Right atrium auricular region (tissue), 2 donors: ENCODE data around the gene AFMID. TPM values are rescaled to one million over a fixed set of nuclear protein-coding genes. Genes with fewer than 3 reads are reported as not detected.
"Not testable (repeated sequence)": the region's sequence is repeated elsewhere in the genome, so short reads cannot be mapped to it uniquely, and the experiment has no call there.

Source experiments
- DNase-seq: peaks from one replicate; pipeline ENCODE4 v3.0.0-alpha.2; 2019; ENCODE audit warnings: low spot score
- H3K27ac ChIP-seq, 2 donors: fragments of 200-600 bp; sonication (generic); 1 replicate in 1 of 2; 2 replicates in 1 of 2; pipeline ENCODE4 v1.5.1; 2016 to 2019
- H3K27me3 ChIP-seq, 2 donors: fragments of 200-600 bp; sonication (generic); one replicate each; pipeline versions ENCODE4 v1.5.1 to v1.6.0; 2017 to 2019
- H3K36me3 ChIP-seq: fragments of 200-600 bp; sonication (generic); one replicate; pipeline ENCODE4 v1.5.1; 2016
- H3K4me1 ChIP-seq, 2 donors: fragments of 200-600 bp; sonication (generic); one replicate each; pipeline versions ENCODE4 v1.5.1 to v1.6.0; 2017 to 2019
- H3K4me3 ChIP-seq, 2 donors: fragments of 200-600 bp; sonication (generic); 1 replicate in 1 of 2; 2 replicates in 1 of 2; pipeline ENCODE4 v1.5.1; 2017 to 2019; ENCODE audit warnings: mild to moderate bottlenecking in 1 of 2, moderate library complexity in 1 of 2
- H3K9me3 ChIP-seq, 2 donors: fragments of 200-600 bp; sonication (generic); one replicate each; pipeline ENCODE4 v1.5.1; 2019
- CTCF ChIP-seq, 2 donors: fragments of 200-600 bp; sonication (generic); IDR thresholded peaks; one replicate each; pipeline ENCODE4 v1.5.1; 2019; ENCODE audit warnings: antibody characterized with exemption in 2 of 2
- total RNA-seq, 2 donors: library from RNA; depleted of rRNA; stranded (reverse); fragments of >200 nt; gene quantifications; one replicate each; pipeline ENCODE4 v1.1.0, GENCODE V29; 2016

Gene AFMID, protein sequence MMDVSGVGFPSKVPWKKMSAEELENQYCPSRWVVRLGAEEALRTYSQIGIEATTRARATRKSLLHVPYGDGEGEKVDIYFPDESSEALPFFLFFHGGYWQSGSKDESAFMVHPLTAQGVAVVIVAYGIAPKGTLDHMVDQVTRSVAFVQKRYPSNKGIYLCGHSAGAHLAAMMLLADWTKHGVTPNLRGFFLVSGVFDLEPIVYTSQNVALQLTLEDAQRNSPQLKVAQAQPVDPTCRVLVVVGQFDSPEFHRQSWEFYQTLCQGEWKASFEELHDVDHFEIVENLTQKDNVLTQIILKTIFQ
- total RNA-seq, result 10 to 100 TPM; 28.6 to 35.3 TPM

DNA sequence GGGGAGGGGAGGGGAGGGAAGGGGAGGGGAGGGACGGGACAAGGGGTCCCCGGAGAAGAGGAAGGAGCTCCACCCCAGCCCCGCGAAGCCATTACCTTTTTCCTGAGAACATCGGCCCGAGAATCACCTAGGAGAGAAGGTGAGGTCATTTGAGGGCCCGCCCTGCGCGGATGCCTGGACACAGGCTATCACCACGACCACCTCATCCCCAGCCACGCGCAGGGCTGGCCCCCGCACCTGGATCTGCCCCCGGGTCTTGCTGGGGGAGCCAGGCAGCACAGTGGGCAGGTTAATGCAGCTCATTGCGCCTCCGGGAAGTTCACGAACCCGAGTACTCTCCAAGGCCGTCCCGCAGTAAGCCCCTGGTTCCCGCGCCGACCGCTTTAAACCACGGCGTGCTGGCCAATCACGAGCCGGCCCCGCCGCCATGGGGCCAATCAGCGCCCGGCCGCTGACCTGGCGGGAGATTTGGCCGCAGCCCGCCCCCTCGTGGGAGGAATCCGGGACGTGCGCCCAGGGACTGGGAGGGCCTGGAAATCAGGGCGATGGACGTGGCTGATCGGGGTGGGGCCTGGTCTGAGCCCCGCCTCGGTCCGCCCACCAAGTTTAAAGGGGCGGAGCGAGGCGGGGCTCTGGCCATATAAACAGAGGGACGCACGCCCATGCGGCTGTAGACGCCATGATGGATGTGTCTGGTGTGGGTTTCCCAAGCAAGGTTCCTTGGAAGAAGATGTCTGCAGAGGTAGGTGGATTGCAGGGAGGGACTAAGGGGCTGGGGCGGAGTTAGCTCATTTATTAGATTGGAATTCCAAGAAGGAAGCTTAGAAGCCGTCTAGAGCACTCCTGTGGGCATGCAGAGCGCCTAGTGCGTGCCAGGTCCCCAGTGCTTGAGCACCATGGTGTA lies at the start of gene AFMID, which contains the start of gene TK1:
Gene AFMID (plus strand): TSS at position 671 of the 904 bp plus-strand sequence. CDS start 9 bp downstream, at position 680.
Gene TK1 (minus strand): TSS at position 361 of the 904 bp plus-strand sequence. CDS start 58 bp downstream, at position 303.
- peak; percentile 81 to 89 for TF ChIP-seq CTCF (IDR thresholded peaks at IDR 0.05)
- Histone ChIP-seq H3K27me3 (no peaks in the 10 kb centered on the region), H3K9me3 (no peaks in the 10 kb centered on the region), H3K27ac (peak within 1 kb of the TSS; percentile 42 to 79), H3K4me1 (peaks cover 0 to 28% of the 10 kb centered on the region in 2 donors), H3K4me3 (peak within 1 kb of the TSS; percentile 32 to 61), H3K36me3 (peaks cover 11% of the 10 kb centered on the region)
- peak; percentile 97 for DNase-seq

- H3K27ac ChIP-seq, result no peak overlapping the region
- no peaks in the 10 kb centered on the region for H3K36me3 ChIP-seq
- H3K27me3 ChIP-seq, result no peaks in the 10 kb centered on the region
- DNase-seq, result no peak
- TF ChIP-seq CTCF (IDR thresholded peaks at IDR 0.05), result no peak
- H3K4me1 ChIP-seq, result peaks cover 0 to 16% of the 10 kb centered on the region in 2 donors
- H3K4me3 ChIP-seq, result no peak overlapping the region
- H3K9me3 ChIP-seq, result no peaks in the 10 kb centered on the region
Observed at GRCh38 chr17:78137392-78138203, 49.6 kb upstream of the AFMID start.

GRCh38 chr17:78138204-78139060 lies 48.7 kb upstream of the AFMID start:
- peaks cover 0 to 19% of the 10 kb centered on the region in 2 donors for H3K4me1 ChIP-seq
- H3K36me3 ChIP-seq, result no peaks in the 10 kb centered on the region
- no peaks in the 10 kb centered on the region for H3K9me3 ChIP-seq
- no peaks in the 10 kb centered on the region for H3K27me3 ChIP-seq
- no peak overlapping the region for H3K4me3 ChIP-seq
- TF ChIP-seq CTCF (IDR thresholded peaks at IDR 0.05), result no peak
- no peak for DNase-seq
- H3K27ac ChIP-seq, result no peak overlapping the region

DNA sequence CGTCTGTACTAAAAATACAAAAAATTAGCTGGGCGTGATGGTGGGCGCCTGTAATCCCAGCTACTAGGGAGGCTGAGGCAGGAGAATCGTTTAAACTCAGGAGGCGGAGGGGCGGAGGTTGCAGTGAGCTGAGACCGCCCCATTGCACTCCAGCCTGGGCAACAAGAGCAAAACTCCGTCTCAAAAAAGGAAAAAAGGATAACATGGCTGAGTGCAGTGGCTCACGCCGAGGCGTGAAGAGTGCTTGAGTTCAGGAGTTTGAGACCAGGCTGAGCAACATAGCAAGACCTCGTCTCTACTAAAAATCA lies 47.3 kb upstream of the AFMID start:
- not testable (repeated sequence) for H3K4me3 ChIP-seq, H3K9me3 ChIP-seq, H3K27ac ChIP-seq, H3K36me3 ChIP-seq, H3K27me3 ChIP-seq, DNase-seq
- peaks cover 0 to 24% of the 10 kb centered on the region in 2 donors for H3K4me1 ChIP-seq

DNA sequence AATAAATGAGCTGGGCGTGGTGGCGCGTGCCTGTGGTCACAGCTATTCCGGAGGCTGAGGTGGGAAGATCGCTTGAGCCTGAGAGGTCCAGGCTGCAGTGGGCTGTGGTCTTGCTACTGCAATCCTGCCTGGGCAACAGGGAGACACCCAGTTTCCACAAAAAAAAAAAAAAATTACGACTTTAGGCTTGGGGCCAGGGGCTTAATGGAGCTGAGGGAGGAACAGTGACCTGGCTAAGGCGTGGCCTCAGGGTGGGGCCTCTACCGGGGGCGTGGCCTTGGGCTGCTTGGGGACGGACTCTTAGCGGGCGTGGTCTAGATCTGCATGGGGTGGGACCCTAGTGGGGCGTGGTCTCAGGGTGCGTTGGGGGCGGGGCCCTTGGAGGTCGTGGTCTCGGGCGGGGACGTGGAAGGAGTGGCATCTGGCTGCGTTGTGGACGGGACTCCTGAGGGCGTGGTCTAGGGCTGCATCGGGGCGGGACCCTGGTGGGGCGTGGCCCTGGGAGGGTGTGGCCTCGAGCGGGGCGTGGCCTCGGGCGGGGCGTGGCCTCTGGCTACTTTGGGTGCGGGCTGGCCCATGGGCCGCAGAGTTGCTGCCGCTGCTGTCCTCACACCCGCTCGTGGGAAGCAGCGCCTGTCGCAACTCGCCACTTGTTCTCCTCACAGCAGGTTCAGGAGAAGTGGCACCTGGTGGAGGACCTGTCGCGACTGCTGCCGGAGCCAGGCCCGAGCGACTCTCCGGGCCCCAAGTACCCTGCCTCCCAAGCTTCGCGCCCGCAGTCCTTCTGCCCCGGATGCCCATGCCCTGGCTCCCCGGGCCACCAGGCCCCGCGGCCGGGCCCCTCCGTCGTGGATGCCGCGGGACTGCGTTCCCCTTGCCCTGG lies 46.8 kb upstream of the AFMID start:
- peak overlapping the region in 1 of 2 donors; percentile 28 for H3K4me3 ChIP-seq

More for the DNA sequence above, 46.8 kb upstream of the AFMID start:
- peak; percentile 90 for DNase-seq
- H3K27ac ChIP-seq, result peak overlapping the region in 1 of 2 donors; percentile 22
- H3K4me1 ChIP-seq, result peaks cover 0 to 29% of the 10 kb centered on the region in 2 donors
- H3K36me3 ChIP-seq, result no peaks in the 10 kb centered on the region
- TF ChIP-seq CTCF (IDR thresholded peaks at IDR 0.05), result no peak
- H3K27me3 ChIP-seq, result no peaks in the 10 kb centered on the region
- no peaks in the 10 kb centered on the region for H3K9me3 ChIP-seq
